K562 (cell line): ENCODE measurements around the gene HIVEP3. TPM values are rescaled to one million over a fixed set of nuclear protein-coding genes. Genes with fewer than 3 reads are reported as not detected.

Experiments used
- NFE2L1 ChIP-seq: fragments of 450-650 bp; IDR thresholded peaks from 2 replicates; pipeline ENCODE4 v1.6.1; 2016; ENCODE audit warnings: missing genetic modification characterization, low read depth, mild to moderate bottlenecking, missing compliant biosample characterization, moderate library complexity, borderline replicate concordance
- NR2C1 ChIP-seq, 2 experiments: fragments of 450-650 bp; IDR thresholded peaks; 2 replicates each; pipeline ENCODE4 v1.6.1; 2017; ENCODE audit warnings: mild to moderate bottlenecking in 2 of 2, antibody characterized with exemption in 1 of 2, inconsistent platforms in 1 of 2, missing compliant biosample characterization in 1 of 2, missing genetic modification characterization in 1 of 2
- RBM14 ChIP-seq: fragments of 200-400 bp; formaldehyde crosslinking; IDR thresholded peaks from 2 replicates; pipeline ENCODE4 v1.6.1; 2018; ENCODE audit warnings: low read depth, mild to moderate bottlenecking, low read length, moderate library complexity, borderline replicate concordance; ENCODE audit not compliant: insufficient read depth
- SIX5 ChIP-seq, 2 experiments: IDR thresholded peaks; 2 replicates each; pipeline ENCODE4 v1.6.1; 2011; ENCODE audit warnings: low read length in 2 of 2, borderline replicate concordance in 1 of 2, low read depth in 1 of 2, mild to moderate bottlenecking in 1 of 2, moderate library complexity in 1 of 2; ENCODE audit not compliant: insufficient read depth in 1 of 2
- polyA plus RNA-seq, 8 experiments: library from polyadenylated mRNA; depleted of rRNA in 4 of 8; stranded (reverse) in 5 of 8; unstranded in 3 of 8; fragments of >200 nt; fragmentation: Nextera tagmentation in 2 of 8; fragmentation: Illumina TruSeq in 1 of 8; extraction: Ambion mirVana in 2 of 8; extraction: Trizol in 1 of 8; gene quantifications; 2 replicates each; pipeline versions ENCODE4 v1.2.1 to v1.2.3, GENCODE V29; 2011 to 2014; ENCODE audit warnings: inconsistent platforms in 1 of 8, missing spikeins in 1 of 8
- total RNA-seq, 7 experiments: library from RNA; depleted of rRNA in 6 of 7; stranded (reverse); fragments of >200 nt in 6 of 7; fragmentation: Illumina TruSeq in 2 of 7; extraction: Trizol in 2 of 7; gene quantifications; 2 replicates each; pipeline versions ENCODE4 v1.2.1 to v1.2.3, GENCODE V29; 2011 to 2021; ENCODE audit warnings: low replicate concordance in 1 of 7
- TF ChIP-seq, protein P1 (sequence below): sonication (generic); formaldehyde crosslinking; IDR thresholded peaks from 2 replicates; pipeline ENCODE4 v1.8.1; 2023; ENCODE audit warnings: mild to moderate bottlenecking, missing genetic modification reagents
- TF ChIP-seq, protein P2 (sequence below): sonication (generic); formaldehyde crosslinking; IDR thresholded peaks from 2 replicates; pipeline ENCODE4 v1.8.0; 2022; ENCODE audit warnings: mild to moderate bottlenecking, missing genetic modification reagents
- TF ChIP-seq, protein P3 (sequence below): fragments of 450-650 bp; IDR thresholded peaks from 2 replicates; pipeline ENCODE4 v1.6.1; 2016; ENCODE audit warnings: low read depth
- TF ChIP-seq, protein P4 (sequence below), 2 experiments: fragments of 250-450 bp in 1 of 2; fragments of 450-650 bp in 1 of 2; sonication (Bioruptor Pico) in 1 of 2; IDR thresholded peaks; 2 replicates each; pipeline versions ENCODE4 v1.6.1 to v1.8.0; 2016 to 2021; ENCODE audit warnings: mild to moderate bottlenecking in 2 of 2, moderate library complexity in 2 of 2, missing compliant biosample characterization in 1 of 2, missing genetic modification characterization in 1 of 2

Gene HIVEP3
- total and polyA plus RNA-seq, 9 of the 15 experiments (the other 6 are each of a cell fraction or from before 2014, with no cell fraction given): 0.09 to 0.58 (median 0.34) TPM; not detected in 1

DNA sequence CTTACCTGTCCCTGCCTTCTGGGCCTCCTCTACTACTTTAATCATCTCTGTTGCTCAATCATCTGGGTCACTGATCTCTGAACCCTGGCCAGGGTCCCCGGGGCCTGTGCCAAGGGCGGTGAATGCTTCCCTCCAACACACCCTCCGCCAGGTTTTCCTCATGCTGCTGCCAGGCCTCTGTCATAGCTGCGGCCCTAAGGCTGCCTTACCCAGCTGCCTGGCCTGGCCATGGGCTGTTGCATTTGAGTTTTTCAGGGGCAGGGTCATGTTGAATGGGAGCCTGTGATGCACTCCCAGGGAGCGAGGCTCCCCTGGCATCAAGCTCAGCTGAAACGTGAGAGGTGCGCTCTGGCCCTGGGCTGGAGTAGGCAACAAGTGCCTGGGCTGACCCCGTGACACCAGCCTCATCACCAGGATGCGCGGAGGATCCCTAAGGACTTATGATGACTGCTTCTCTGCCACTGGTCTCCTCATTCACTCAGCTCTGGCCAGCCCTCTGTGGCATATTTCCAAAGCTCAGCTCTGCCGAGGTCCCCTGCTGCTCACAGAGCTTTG is 441.8 kb downstream of the HIVEP3 start (continued):
- TF ChIP-seq, protein P1, sequence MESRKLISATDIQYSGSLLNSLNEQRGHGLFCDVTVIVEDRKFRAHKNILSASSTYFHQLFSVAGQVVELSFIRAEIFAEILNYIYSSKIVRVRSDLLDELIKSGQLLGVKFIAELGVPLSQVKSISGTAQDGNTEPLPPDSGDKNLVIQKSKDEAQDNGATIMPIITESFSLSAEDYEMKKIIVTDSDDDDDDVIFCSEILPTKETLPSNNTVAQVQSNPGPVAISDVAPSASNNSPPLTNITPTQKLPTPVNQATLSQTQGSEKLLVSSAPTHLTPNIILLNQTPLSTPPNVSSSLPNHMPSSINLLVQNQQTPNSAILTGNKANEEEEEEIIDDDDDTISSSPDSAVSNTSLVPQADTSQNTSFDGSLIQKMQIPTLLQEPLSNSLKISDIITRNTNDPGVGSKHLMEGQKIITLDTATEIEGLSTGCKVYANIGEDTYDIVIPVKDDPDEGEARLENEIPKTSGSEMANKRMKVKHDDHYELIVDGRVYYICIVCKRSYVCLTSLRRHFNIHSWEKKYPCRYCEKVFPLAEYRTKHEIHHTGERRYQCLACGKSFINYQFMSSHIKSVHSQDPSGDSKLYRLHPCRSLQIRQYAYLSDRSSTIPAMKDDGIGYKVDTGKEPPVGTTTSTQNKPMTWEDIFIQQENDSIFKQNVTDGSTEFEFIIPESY (CRISPR knock-in tag): no peak
- TF ChIP-seq SIX5 (IDR thresholded peaks at IDR 0.05; ENCODE audit: borderline replicate concordance in 1 of 2, insufficient read depth in 1 of 2, low read depth in 1 of 2, low read length in 2 of 2) (no peak), RBM14 (no peak), NR2C1 (IDR thresholded peaks at IDR 0.05) (no peak), NR2C1 (tag; IDR thresholded peaks at IDR 0.05) (no peak), NFE2L1 (no peak)
- TF ChIP-seq, protein P2, sequence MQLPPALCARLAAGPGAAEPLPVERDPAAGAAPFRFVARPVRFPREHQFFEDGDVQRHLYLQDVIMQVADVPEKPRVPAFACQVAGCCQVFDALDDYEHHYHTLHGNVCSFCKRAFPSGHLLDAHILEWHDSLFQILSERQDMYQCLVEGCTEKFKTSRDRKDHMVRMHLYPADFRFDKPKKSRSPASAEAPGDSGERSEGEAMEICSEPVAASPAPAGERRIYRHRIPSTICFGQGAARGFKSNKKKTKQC (CRISPR knock-in tag): no peak
- TF ChIP-seq, protein P3, sequence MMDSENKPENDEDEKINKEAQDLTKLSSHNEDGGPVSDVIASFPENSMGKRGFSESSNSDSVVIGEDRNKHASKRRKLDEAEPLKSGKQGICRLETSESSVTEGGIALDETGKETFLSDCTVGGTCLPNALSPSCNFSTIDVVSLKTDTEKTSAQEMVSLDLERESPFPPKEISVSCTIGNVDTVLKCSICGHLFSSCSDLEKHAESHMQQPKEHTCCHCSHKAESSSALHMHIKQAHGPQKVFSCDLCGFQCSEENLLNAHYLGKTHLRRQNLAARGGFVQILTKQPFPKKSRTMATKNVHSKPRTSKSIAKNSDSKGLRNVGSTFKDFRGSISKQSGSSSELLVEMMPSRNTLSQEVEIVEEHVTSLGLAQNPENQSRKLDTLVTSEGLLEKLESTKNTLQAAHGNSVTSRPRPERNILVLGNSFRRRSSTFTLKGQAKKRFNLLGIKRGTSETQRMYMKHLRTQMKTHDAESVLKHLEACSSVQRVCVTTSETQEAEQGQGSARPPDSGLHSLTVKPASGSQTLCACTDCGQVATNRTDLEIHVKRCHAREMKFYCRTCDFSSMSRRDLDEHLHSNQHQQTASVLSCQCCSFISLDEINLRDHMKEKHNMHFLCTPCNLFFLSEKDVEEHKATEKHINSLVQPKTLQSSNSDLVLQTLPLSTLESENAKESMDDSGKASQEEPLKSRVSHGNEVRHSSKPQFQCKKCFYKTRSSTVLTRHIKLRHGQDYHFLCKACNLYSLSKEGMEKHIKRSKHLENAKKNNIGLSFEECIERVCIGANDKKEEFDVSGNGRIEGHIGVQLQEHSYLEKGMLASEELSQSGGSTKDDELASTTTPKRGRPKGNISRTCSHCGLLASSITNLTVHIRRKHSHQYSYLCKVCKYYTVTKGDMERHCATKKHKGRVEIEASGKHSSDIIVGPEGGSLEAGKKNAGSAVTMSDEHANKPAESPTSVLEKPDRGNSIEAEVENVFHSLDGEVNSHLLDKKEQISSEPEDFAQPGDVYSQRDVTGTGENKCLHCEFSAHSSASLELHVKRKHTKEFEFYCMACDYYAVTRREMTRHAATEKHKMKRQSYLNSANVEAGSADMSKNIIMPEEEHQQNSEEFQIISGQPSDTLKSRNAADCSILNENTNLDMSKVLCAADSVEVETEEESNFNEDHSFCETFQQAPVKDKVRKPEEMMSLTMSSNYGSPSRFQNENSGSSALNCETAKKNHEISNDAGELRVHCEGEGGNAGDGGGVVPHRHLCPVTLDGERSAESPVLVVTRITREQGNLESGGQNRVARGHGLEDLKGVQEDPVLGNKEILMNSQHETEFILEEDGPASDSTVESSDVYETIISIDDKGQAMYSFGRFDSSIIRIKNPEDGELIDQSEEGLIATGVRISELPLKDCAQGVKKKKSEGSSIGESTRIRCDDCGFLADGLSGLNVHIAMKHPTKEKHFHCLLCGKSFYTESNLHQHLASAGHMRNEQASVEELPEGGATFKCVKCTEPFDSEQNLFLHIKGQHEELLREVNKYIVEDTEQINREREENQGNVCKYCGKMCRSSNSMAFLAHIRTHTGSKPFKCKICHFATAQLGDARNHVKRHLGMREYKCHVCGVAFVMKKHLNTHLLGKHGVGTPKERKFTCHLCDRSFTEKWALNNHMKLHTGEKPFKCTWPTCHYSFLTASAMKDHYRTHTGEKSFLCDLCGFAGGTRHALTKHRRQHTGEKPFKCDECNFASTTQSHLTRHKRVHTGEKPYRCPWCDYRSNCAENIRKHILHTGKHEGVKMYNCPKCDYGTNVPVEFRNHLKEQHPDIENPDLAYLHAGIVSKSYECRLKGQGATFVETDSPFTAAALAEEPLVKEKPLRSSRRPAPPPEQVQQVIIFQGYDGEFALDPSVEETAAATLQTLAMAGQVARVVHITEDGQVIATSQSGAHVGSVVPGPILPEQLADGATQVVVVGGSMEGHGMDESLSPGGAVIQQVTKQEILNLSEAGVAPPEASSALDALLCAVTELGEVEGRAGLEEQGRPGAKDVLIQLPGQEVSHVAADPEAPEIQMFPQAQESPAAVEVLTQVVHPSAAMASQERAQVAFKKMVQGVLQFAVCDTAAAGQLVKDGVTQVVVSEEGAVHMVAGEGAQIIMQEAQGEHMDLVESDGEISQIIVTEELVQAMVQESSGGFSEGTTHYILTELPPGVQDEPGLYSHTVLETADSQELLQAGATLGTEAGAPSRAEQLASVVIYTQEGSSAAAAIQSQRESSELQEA: no peak
- TF ChIP-seq, protein P4, sequence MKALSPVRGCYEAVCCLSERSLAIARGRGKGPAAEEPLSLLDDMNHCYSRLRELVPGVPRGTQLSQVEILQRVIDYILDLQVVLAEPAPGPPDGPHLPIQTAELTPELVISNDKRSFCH (CRISPR knock-in tag; IDR thresholded peaks at IDR 0.05): no peak
- TF ChIP-seq, protein P4 (tag; IDR thresholded peaks at IDR 0.05): no peak
